K562 (cell line): Measurements from ENCODE around the gene JAKMIP1. TPM values are rescaled to one million over a fixed set of nuclear protein-coding genes. Genes with fewer than 3 reads are reported as not detected.

Experiments used
- ATAC-seq: fragments of 200-7000 bp; cut with Tn5 transposase; 3 replicates; pipeline ENCODE4 v1.9.1; 2020; ENCODE audit warnings: moderate library complexity
- BruUV-seq: library from RNA; stranded (reverse); fragments of 400-500 nt; replicated peaks from 2 replicates; lab custom pipeline; 2021; lab: Mats Ljungman, UMichigan
- CTCF ChIA-PET: fragments of 300-600 bp; formaldehyde crosslinking; extraction: SDS; loops from one replicate; lab custom pipeline; 2021; ENCODE audit warnings: low intra/inter-chr PET ratio; lab: Yijun Ruan, JAX
- POLR2A ChIA-PET: fragments of 300-600, 350-650 bp; sonication (Branson Sonifier 250); formaldehyde crosslinking; extraction: SDS; loops from one replicate; lab custom pipeline; 2021; ENCODE audit warnings: antibody characterized with exemption, inconsistent platforms; lab: Yijun Ruan, JAX
- DNase-seq, 4 experiments: peaks; one replicate each; pipeline versions ENCODE4 v3.0.0 to v3.0.0-alpha.2; 2011 to 2018; ENCODE audit warnings: low spot score in 3 of 4, mixed read lengths in 3 of 4; ENCODE audit errors: extremely low read depth in 1 of 4
- FAIRE-seq: peaks from 2 replicates; lab custom pipeline; 2011; peaks lifted over from hg19 to GRCh38; lab: Jason Lieb, UNC
- H2AFZ ChIP-seq: 2 replicates; pipeline ENCODE4 v1.6.0; 2011; ENCODE audit warnings: low read depth, low read length, control low read depth, inconsistent platforms
- H3K27ac ChIP-seq: fragments of 200-600 bp; 3 replicates; pipeline ENCODE4 v1.8.0; 2011; ENCODE audit warnings: low read depth, mild to moderate bottlenecking, control low read depth, inconsistent platforms, low read length, moderate library complexity, mixed read lengths; ENCODE audit errors: extremely low read depth
- H3K27me3 ChIP-seq, 2 experiments: fragments of 300-600 bp in 1 of 2; 2 replicates in 1 of 2; 3 replicates in 1 of 2; pipeline versions ENCODE4 v1.6.0 to v1.8.0; 2011; ENCODE audit warnings: inconsistent platforms in 2 of 2, low read length in 2 of 2, mild to moderate bottlenecking in 1 of 2, mixed read lengths in 1 of 2, moderate library complexity in 1 of 2; ENCODE audit not compliant: control insufficient read depth in 2 of 2, insufficient read depth in 2 of 2
- H3K36me3 ChIP-seq: fragments of 300-600 bp; 3 replicates; pipeline ENCODE4 v1.8.0; 2011; ENCODE audit warnings: mild to moderate bottlenecking, low read length, inconsistent platforms; ENCODE audit not compliant: control insufficient read depth, insufficient read depth
- H3K4me1 ChIP-seq, 2 experiments: fragments of 200-600 bp in 1 of 2; replicated peaks in 1 of 2; 2 replicates in 1 of 2; 3 replicates in 1 of 2; pipeline versions ENCODE4 v1.5.1 to v1.8.0; 2011; ENCODE audit warnings: inconsistent platforms in 2 of 2, low read length in 2 of 2, mild to moderate bottlenecking in 1 of 2, mixed read lengths in 1 of 2, moderate library complexity in 1 of 2; ENCODE audit not compliant: control insufficient read depth in 2 of 2, insufficient read depth in 2 of 2
- H3K4me2 ChIP-seq: 2 replicates; pipeline ENCODE4 v1.6.1; 2011; ENCODE audit warnings: low read length, control low read depth, inconsistent platforms, mixed read lengths; ENCODE audit not compliant: insufficient read depth
- H3K4me3 ChIP-seq: fragments of 200-600 bp; sonication (generic), shearing (Covaris generic); 2 replicates; pipeline ENCODE4 v1.5.1; 2016; ENCODE audit warnings: control low read depth, inconsistent platforms
- H3K79me2 ChIP-seq: fragments of 200-600 bp; 3 replicates; pipeline ENCODE4 v1.8.0; 2011; ENCODE audit warnings: low read length, inconsistent platforms; ENCODE audit not compliant: control insufficient read depth, insufficient read depth
- H3K9ac ChIP-seq, 2 experiments: 2 replicates each; pipeline versions ENCODE4 v1.6.0 to v1.6.1; 2011; ENCODE audit warnings: low read depth in 2 of 2, low read length in 2 of 2, control low read depth in 1 of 2, inconsistent platforms in 1 of 2, mild to moderate bottlenecking in 1 of 2, mixed read lengths in 1 of 2; ENCODE audit not compliant: insufficient read depth in 1 of 2
- H3K9me1 ChIP-seq: one replicate; pipeline ENCODE4 v1.6.0; 2011; ENCODE audit warnings: inconsistent platforms, mild to moderate bottlenecking, low read length, moderate library complexity; ENCODE audit not compliant: control insufficient read depth, insufficient read depth
- H3K9me3 ChIP-seq: replicated peaks from 2 replicates; pipeline ENCODE4 v1.5.1; 2011; ENCODE audit warnings: low read depth, low read length, inconsistent platforms; ENCODE audit not compliant: control insufficient read depth, insufficient read depth
- H4K20me1 ChIP-seq: replicated peaks from 2 replicates; pipeline ENCODE4 v1.6.1; 2011; ENCODE audit warnings: low read length, inconsistent platforms, mixed read lengths; ENCODE audit not compliant: control insufficient read depth, insufficient read depth
- ETS1 ChIP-seq: conservative IDR thresholded peaks from 2 replicates; pipeline ENCODE4 v1.6.1; 2011; ENCODE audit warnings: low read depth, mild to moderate bottlenecking, low read length; ENCODE audit not compliant: control insufficient read depth
- ETV6 ChIP-seq, 3 experiments: fragments of 150-350 bp in 1 of 3; sonication (generic) in 1 of 3; formaldehyde crosslinking in 1 of 3; IDR thresholded peaks; 2 replicates each; pipeline versions ENCODE4 v1.6.1 to v1.8.0; 2014 to 2022; ENCODE audit warnings: borderline replicate concordance in 2 of 3, low read depth in 2 of 3, antibody characterized with exemption in 1 of 3, low read length in 1 of 3, mild to moderate bottlenecking in 1 of 3, missing genetic modification reagents in 1 of 3
- FOXK1 ChIP-seq: sonication (generic); formaldehyde crosslinking; IDR thresholded peaks from 2 replicates; pipeline ENCODE4 v1.8.0; 2022; ENCODE audit warnings: missing genetic modification reagents, mild to moderate bottlenecking, borderline replicate concordance
- JUNB ChIP-seq: fragments of 450-650 bp; formaldehyde crosslinking; conservative IDR thresholded peaks from 2 replicates; pipeline ENCODE4 v1.4.0; 2020; ENCODE audit warnings: mild to moderate bottlenecking
- KDM4B ChIP-seq, 2 experiments: fragments of 450-650 bp in 1 of 2; sonication (generic) in 1 of 2; IDR thresholded peaks; 2 replicates each; pipeline ENCODE4 v1.6.1; 2016 to 2017; ENCODE audit warnings: borderline replicate concordance in 2 of 2, antibody characterized with exemption in 1 of 2, low read depth in 1 of 2, mild to moderate bottlenecking in 1 of 2
- KDM5B ChIP-seq: fragments of 200-600 bp; sonication (generic); IDR thresholded peaks from 2 replicates; pipeline ENCODE4 v1.6.1; 2012; ENCODE audit warnings: low read depth, mild to moderate bottlenecking, moderate library complexity, low read length, control low read depth, inconsistent platforms; ENCODE audit not compliant: insufficient replicate concordance
- MCM7 ChIP-seq, 2 experiments: fragments of 450-650 bp; IDR thresholded peaks; 2 replicates each; pipeline ENCODE4 v1.6.1; 2016 to 2018
- MIER1 ChIP-seq: fragments of 450-650 bp; IDR thresholded peaks from 2 replicates; pipeline ENCODE4 v1.6.1; 2016; ENCODE audit warnings: antibody characterized with exemption, mild to moderate bottlenecking, low read depth
- PTRF ChIP-seq: fragments of 450-650 bp; IDR thresholded peaks from 2 replicates; pipeline ENCODE4 v1.6.1; 2016; ENCODE audit warnings: mild to moderate bottlenecking, missing genetic modification characterization, missing compliant biosample characterization
- RFX1 ChIP-seq: fragments of 450-650 bp; IDR thresholded peaks from 2 replicates; pipeline ENCODE4 v1.6.1; 2016; ENCODE audit warnings: mild to moderate bottlenecking, moderate library complexity
- RHOXF2B ChIP-seq: fragments of 250-450 bp; sonication (Bioruptor Pico); conservative IDR thresholded peaks from 2 replicates; pipeline ENCODE4 v1.5.1; 2021
- TOE1 ChIP-seq, 2 experiments: fragments of 450-650 bp in 1 of 2; sonication (generic) in 1 of 2; formaldehyde crosslinking in 1 of 2; IDR thresholded peaks; 2 replicates each; pipeline versions ENCODE4 v1.7.1 to v1.8.0; 2016 to 2022; ENCODE audit warnings: borderline replicate concordance in 2 of 2, mild to moderate bottlenecking in 2 of 2, antibody characterized with exemption in 1 of 2, inconsistent platforms in 1 of 2, low read depth in 1 of 2, missing genetic modification reagents in 1 of 2, moderate library complexity in 1 of 2
- ZC3H11A ChIP-seq: IDR thresholded peaks from 2 replicates; pipeline ENCODE4 v1.6.1; 2012; ENCODE audit warnings: low read depth, low read length, improper control_type of control experiment
- ZNF232 ChIP-seq: sonication (generic); formaldehyde crosslinking; IDR thresholded peaks from 2 replicates; pipeline ENCODE4 v1.8.0; 2022; ENCODE audit warnings: mild to moderate bottlenecking, missing genetic modification reagents
- ZNF316 ChIP-seq: fragments of 450-650 bp; IDR thresholded peaks from 2 replicates; pipeline ENCODE4 v1.6.1; 2016
- ZNF384 ChIP-seq: IDR thresholded peaks from 2 replicates; pipeline ENCODE4 v1.6.1; 2012; ENCODE audit warnings: low read depth, low read length, improper control_type of control experiment
- ZNF76 ChIP-seq: fragments of 250-450 bp; sonication (Bioruptor Pico); IDR thresholded peaks from 2 replicates; pipeline ENCODE4 v1.4.0; 2020; ENCODE audit warnings: mild to moderate bottlenecking, moderate library complexity, borderline replicate concordance
- WGBS: fragments of 100-300 bp; shearing (Covaris generic); methylation state at CpG from one replicate; pipeline ENCODE4 v1.1.6; 2016; ENCODE audit warnings: low coverage, mixed read lengths; ENCODE audit not compliant: insufficient coverage; ENCODE audit errors: missing lambda C conversion rate; 5-methylcytosine and 5-hydroxymethylcytosine counted together
- in situ Hi-C: fragments of 300-500 bp; cut with MboI; formaldehyde crosslinking; loops from 4 replicates; pipeline ENCODE4 v1.15.0; 2018; ENCODE audit warnings: inconsistent platforms, mixed read lengths
- intact Hi-C: fragments of 100-400 bp; cut with micrococcal nuclease; formaldehyde crosslinking; loops from 2 replicates; pipeline ENCODE4 v1.14.2; 2022
- polyA plus RNA-seq, 8 experiments: library from polyadenylated mRNA; depleted of rRNA in 4 of 8; stranded (reverse) in 5 of 8; unstranded in 3 of 8; fragments of >200 nt; fragmentation: Nextera tagmentation in 2 of 8; fragmentation: Illumina TruSeq in 1 of 8; extraction: Ambion mirVana in 2 of 8; extraction: Trizol in 1 of 8; gene quantifications; 2 replicates each; pipeline versions ENCODE4 v1.2.1 to v1.2.3, GENCODE V29; 2011 to 2014; ENCODE audit warnings: inconsistent platforms in 1 of 8, missing spikeins in 1 of 8
- total RNA-seq, 7 experiments: library from RNA; depleted of rRNA in 6 of 7; stranded (reverse); fragments of >200 nt in 6 of 7; fragmentation: Illumina TruSeq in 2 of 7; extraction: Trizol in 2 of 7; gene quantifications; 2 replicates each; pipeline versions ENCODE4 v1.2.1 to v1.2.3, GENCODE V29; 2011 to 2021; ENCODE audit warnings: low replicate concordance in 1 of 7
- TF ChIP-seq, protein P1 (sequence below): fragments of 250-450 bp; sonication (Bioruptor Pico); IDR thresholded peaks from 2 replicates; pipeline ENCODE4 v1.6.1; 2021; ENCODE audit warnings: mild to moderate bottlenecking

Gene JAKMIP1
- total and polyA plus RNA-seq, 9 of the 15 experiments (the other 6 are each of a cell fraction or from before 2014, with no cell fraction given): not detected

- Histone ChIP-seq H3K9me1 (no peaks in the 10 kb centered on the region), H3K27ac (no peak overlapping the region), H3K27me3 (peaks cover 0 to 4% of the 10 kb centered on the region in 2 experiments; a peak in 1 of 5 replicates), H3K4me3 (no peak overlapping the region), H2AFZ (no peak overlapping the region), H3K79me2 (no peaks in the 10 kb centered on the region), H3K9ac (no peak overlapping the region), H3K4me2 (no peak overlapping the region), H3K36me3 (no peaks in the 10 kb centered on the region), H3K9me3 (no peaks in the 10 kb centered on the region), H4K20me1 (no peaks in the 10 kb centered on the region), H3K4me1 (no peaks in the 10 kb centered on the region)
- ChIA-PET POLR2A (interaction anchor here (0.5 kb wide), 1 partner anchor 478 kb away, joined by 4 read pairs; no protein-coding TSS in a partner anchor), CTCF (interaction anchor here (2.3 kb wide), 1 partner anchor 90 kb away, joined by 15 read pairs; no protein-coding TSS in a partner anchor)
- FAIRE-seq (no peak), ATAC-seq (no peak), DNase-seq (no peak)
- intact Hi-C loops: no loop called here
- in situ Hi-C loops: no loop called here
- TF ChIP-seq ETV6 (IDR thresholded peaks at IDR 0.05; ENCODE audit: borderline replicate concordance in 1 of 2, low read depth in 2 of 2, low read length in 1 of 2) (no peak), ETV6 (CRISPR knock-in tag; IDR thresholded peaks at IDR 0.05; ENCODE audit: borderline replicate concordance) (no peak), KDM5B (no peak), MCM7 (IDR thresholded peaks at IDR 0.05) (no peak), RHOXF2B (CRISPR knock-in tag) (no peak), ETS1 (no peak), RFX1 (no peak), KDM4B (IDR thresholded peaks at IDR 0.05; ENCODE audit: borderline replicate concordance in 2 of 2, low read depth in 1 of 2) (no peak), ZC3H11A (no peak), TOE1 (IDR thresholded peaks at IDR 0.05; ENCODE audit: borderline replicate concordance) (no peak), TOE1 (CRISPR knock-in tag; IDR thresholded peaks at IDR 0.05; ENCODE audit: borderline replicate concordance, low read depth) (no peak), ZNF76 (CRISPR knock-in tag) (no peak), ZNF384 (no peak), FOXK1 (CRISPR knock-in tag) (no peak), JUNB (CRISPR knock-in tag) (no peak), ZNF232 (CRISPR knock-in tag) (no peak), MIER1 (no peak), ZNF316 (no peak), PTRF (tag) (no peak)
- TF ChIP-seq, protein P1, sequence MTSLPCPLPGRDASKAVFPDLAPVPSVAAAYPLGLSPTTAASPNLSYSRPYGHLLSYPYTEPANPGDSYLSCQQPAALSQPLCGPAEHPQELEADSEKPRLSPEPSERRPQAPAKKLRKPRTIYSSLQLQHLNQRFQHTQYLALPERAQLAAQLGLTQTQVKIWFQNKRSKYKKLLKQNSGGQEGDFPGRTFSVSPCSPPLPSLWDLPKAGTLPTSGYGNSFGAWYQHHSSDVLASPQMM (CRISPR knock-in tag): no peak
- no TSS peak for BruUV-seq
- WGBS: 0% methylated on average over 2 of the region's 2 CpGs
These were observed 111.4 kb downstream of the JAKMIP1 start for GRCh38 chr4:6088950-6089349.
